ENCODE data around the gene COL4A1. TPM values are rescaled to one million over a fixed set of nuclear protein-coding genes. Genes with fewer than 3 reads are reported as not detected.

COL4A1 gene
- total and polyA plus RNA-seq, 2 of the 13 experiments (the other 11 are each of a cell fraction or from before 2014, with no cell fraction given), result not detected

GRCh38 chr13:110275931-110276552 lies 30.9 kb downstream of the COL4A1 start (continued):
- TF ChIP-seq MXD4 (CRISPR knock-in tag; IDR thresholded peaks at IDR 0.05) (no peak), RBM39 (IDR thresholded peaks at IDR 0.05; ENCODE audit: low read depth, low read length, poor library complexity, severe bottlenecking) (no peak), ZNF24 (IDR thresholded peaks at IDR 0.05) (no peak), ZFP36 (IDR thresholded peaks at IDR 0.05; ENCODE audit: borderline replicate concordance, low read depth, low read length, partially characterized antibody) (no peak), ZNF775 (CRISPR knock-in tag; IDR thresholded peaks at IDR 0.05; ENCODE audit: borderline replicate concordance) (no peak), NR2C2 (CRISPR knock-in tag; IDR thresholded peaks at IDR 0.05; ENCODE audit: borderline replicate concordance) (no peak), ZFY (CRISPR knock-in tag; IDR thresholded peaks at IDR 0.05) (no peak)

- ChIA-PET CTCF (ENCODE audit: low intra/inter-chr PET ratio, low total read pairs) (no interaction called here), POLR2A (no interaction called here)
- Histone ChIP-seq H3K9ac (ENCODE audit: insufficient read depth, low read depth, low read length) (no peak overlapping the region), H3K27ac (ENCODE audit: extremely low read length, insufficient read depth, low read length) (no peak overlapping the region), H3K36me3 (replicated peaks in 1 of 2; ENCODE audit: control insufficient read depth in 1 of 2, insufficient read depth in 2 of 2, low read length in 2 of 2) (no peaks in the 10 kb centered on the region), H3K4me3 (replicated peaks in 1 of 3; ENCODE audit: insufficient read depth in 1 of 3, low read depth in 2 of 3, low read length in 3 of 3) (no peak overlapping the region), H2AFZ (ENCODE audit: low read length) (no peak overlapping the region), H3K4me1 (ENCODE audit: insufficient read depth, low read length) (no peaks in the 10 kb centered on the region), H3K4me2 (ENCODE audit: low read depth, low read length) (no peak overlapping the region), H3K27me3 (ENCODE audit: control insufficient read depth in 1 of 2, insufficient read depth in 2 of 2, low read length in 2 of 2) (peaks cover 4 to 27% of the 10 kb centered on the region in 2 experiments; a peak in 2 of 5 replicates), H3K79me2 (ENCODE audit: insufficient read depth, low read length) (no peaks in the 10 kb centered on the region), H3K9me3 (ENCODE audit: low read length) (no peaks in the 10 kb centered on the region), H4K20me1 (ENCODE audit: insufficient read depth, low read length) (no peaks in the 10 kb centered on the region)
- DNase-seq (ENCODE audit: low spot score) (no peak), ATAC-seq (no peak), FAIRE-seq (no peak)
- 69% methylated on average over 5 of the region's 5 CpGs for WGBS (ENCODE audit: low lambda C conversion rate)
- TF ChIP-seq, protein P1, sequence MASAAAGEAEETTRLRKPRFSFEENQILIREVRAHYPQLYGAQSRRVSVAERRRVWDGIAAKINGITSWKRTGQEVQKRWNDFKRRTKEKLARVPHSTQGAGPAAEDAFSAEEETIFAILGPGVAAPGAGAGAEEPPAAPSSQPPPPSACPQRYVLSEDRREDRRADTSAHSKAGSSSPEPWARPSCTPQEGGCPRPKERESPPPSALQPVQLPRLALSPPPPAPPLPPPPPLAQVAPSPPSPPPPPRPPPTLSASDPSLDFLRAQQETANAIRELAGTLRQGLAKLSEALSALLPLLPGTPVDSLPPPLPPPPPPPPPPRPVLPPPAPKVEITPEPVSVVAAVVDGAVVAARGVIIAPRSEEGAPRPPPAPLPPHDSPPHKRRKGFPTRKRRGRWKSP (CRISPR knock-in tag; IDR thresholded peaks at IDR 0.05), result no peak
- TF ChIP-seq ZFP36L2 (CRISPR knock-in tag; IDR thresholded peaks at IDR 0.05), result no peak
- no peak for TF ChIP-seq ZNF550 (CRISPR knock-in tag; IDR thresholded peaks at IDR 0.05; ENCODE audit: borderline replicate concordance)
- in situ Hi-C loops (cut with HindIII; ENCODE audit: extremely low pct_ligation_motif_present, low pct_unique_long_range_greater_than_20kb), result no loop called here
- intact Hi-C loops (cut with micrococcal nuclease; ENCODE audit: unreplicated experiment), result no loop called here
- no TSS peak for BruUV-seq (replicated peaks)
These were observed 32.3 kb downstream of the COL4A1 start for GRCh38 chr13:110274687-110275086.
